Measurements from ENCODE around the gene KRT16.
"Not testable (repeated sequence)": the region's sequence is repeated elsewhere in the genome, so short reads cannot be mapped to it uniquely, and the experiment has no call there.

Gene KRT16

DNA sequence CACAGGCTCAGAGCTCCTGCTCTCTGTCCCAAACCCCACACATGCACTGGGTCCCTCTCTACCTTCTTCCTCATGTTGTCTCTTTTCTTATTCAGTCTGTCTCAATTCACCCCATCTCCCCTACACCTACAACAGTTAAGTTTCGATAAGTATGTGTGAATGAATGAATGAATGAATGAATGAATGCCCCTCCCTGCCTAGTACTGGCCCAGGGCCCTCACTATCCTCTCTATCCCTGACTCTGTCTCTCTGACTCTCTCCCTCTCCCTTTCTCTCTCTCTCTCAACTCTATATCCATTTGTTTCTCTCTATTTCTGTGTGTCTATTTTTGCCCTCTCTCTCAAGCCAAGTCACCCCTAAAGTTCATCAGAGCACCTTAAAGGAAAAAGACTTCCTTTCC, 34.0 kb downstream of the KRT16 start:
- no peak overlapping the region for H2AK5ac ChIP-seq (ENCODE audit: low read length)
- H3K4me1 ChIP-seq (ENCODE audit: control insufficient read depth, low read depth, low read length), result no peaks in the 10 kb centered on the region
- no CpG with 5 or more reads among the region's 1 CpG for WGBS (ENCODE audit: extremely low coverage, insufficient coverage, low lambda C conversion rate)
- no peak overlapping the region for H3K23ac ChIP-seq (ENCODE audit: low read length)
- no peaks in the 10 kb centered on the region for H3K36me3 ChIP-seq (ENCODE audit: control insufficient read depth, insufficient read depth, low read length)
- H2BK15ac ChIP-seq (replicated peaks; ENCODE audit: low read depth), result no peak overlapping the region
- H3K79me1 ChIP-seq (ENCODE audit: low read length), result no peaks in the 10 kb centered on the region
- no peak overlapping the region for H2BK120ac ChIP-seq (ENCODE audit: low read depth, low read length)
- H3K79me2 ChIP-seq (ENCODE audit: control insufficient read depth, insufficient read depth, low read length), result no peaks in the 10 kb centered on the region
- no peaks in the 10 kb centered on the region for H3K27me3 ChIP-seq (ENCODE audit: insufficient read depth, low read length, poor library complexity)
- H3K9ac ChIP-seq (ENCODE audit: low read length), result no peak overlapping the region
- no peak overlapping the region for H3K18ac ChIP-seq (ENCODE audit: low read length)
- H3K56ac ChIP-seq (ENCODE audit: low read length), result no peak overlapping the region
- H2BK5ac ChIP-seq (ENCODE audit: low read length), result no peak overlapping the region
- no peak for DNase-seq
- H3K27ac ChIP-seq (ENCODE audit: low read depth, low read length), result no peak overlapping the region
- no peak overlapping the region for H3K4ac ChIP-seq (ENCODE audit: low read depth, low read length)
- H4K5ac ChIP-seq (ENCODE audit: low read length), result no peak overlapping the region
- no peak overlapping the region for H4K8ac ChIP-seq (ENCODE audit: low read depth, low read length)
- no peak overlapping the region for H3K4me3 ChIP-seq (ENCODE audit: low read length)
- H3K4me2 ChIP-seq (ENCODE audit: low read length), result no peak overlapping the region

DNA sequence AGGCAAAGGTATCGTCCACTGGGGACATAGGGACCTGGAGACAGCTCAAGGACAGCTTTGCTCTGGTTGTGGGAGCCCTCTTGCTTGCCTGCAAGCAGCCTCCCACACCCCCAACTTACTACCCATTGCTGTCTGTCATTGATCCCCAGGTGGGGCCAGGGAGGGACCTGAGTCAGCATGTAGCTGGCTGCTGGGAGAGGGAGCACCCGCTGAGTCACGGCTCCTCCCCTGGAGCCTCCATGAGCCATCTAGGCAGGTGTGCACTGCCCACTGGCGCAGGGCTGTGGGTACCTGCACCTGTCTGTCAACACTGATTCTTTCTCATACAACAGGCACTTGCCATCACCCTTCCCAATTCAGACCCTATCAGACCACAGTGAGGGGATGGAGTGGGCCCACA, 35.8 kb downstream of the KRT16 start:
- not testable (repeated sequence) for H2BK5ac ChIP-seq (ENCODE audit: low read length); H3K56ac ChIP-seq (ENCODE audit: low read length); H3K23ac ChIP-seq (ENCODE audit: low read length); H3K4me2 ChIP-seq (ENCODE audit: low read length); H2BK15ac ChIP-seq (replicated peaks; ENCODE audit: low read depth); H3K4me1 ChIP-seq (ENCODE audit: control insufficient read depth, low read depth, low read length); H3K9ac ChIP-seq (ENCODE audit: low read length); H4K8ac ChIP-seq (ENCODE audit: low read depth, low read length); H3K4ac ChIP-seq (ENCODE audit: low read depth, low read length); H2AK5ac ChIP-seq (ENCODE audit: low read length); H3K4me3 ChIP-seq (ENCODE audit: low read length); H2BK120ac ChIP-seq (ENCODE audit: low read depth, low read length); H3K79me1 ChIP-seq (ENCODE audit: low read length); H3K27ac ChIP-seq (ENCODE audit: low read depth, low read length); H4K5ac ChIP-seq (ENCODE audit: low read length); H3K36me3 ChIP-seq (ENCODE audit: control insufficient read depth, insufficient read depth, low read length); H3K79me2 ChIP-seq (ENCODE audit: control insufficient read depth, insufficient read depth, low read length); DNase-seq; H3K27me3 ChIP-seq (ENCODE audit: insufficient read depth, low read length, poor library complexity); H3K18ac ChIP-seq (ENCODE audit: low read length)
- WGBS (ENCODE audit: extremely low coverage, insufficient coverage, low lambda C conversion rate), result no CpG with 5 or more reads among the region's 4 CpGs

DNA sequence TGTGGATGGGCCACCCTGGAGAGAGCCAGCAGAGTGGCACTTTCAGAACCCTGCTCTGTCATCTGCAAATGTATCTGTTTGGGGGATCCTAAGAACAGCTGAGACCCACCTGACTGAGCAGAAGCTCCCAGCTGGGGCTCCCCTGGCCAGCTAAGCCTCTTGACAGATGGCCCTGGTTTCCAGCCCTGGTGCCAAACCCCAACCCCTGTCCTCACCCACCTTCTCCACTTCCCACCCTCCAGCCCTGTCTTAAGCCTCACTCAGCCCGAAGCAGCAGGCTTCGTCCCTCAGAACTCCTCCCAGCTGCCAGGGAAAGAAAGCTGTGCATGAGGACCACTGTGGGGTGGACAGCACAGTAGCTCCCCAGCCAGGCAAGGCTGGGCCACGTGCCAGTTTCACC, 37.2 kb downstream of the KRT16 start:
- H3K27me3 ChIP-seq (ENCODE audit: insufficient read depth, low read length, poor library complexity), result no peaks in the 10 kb centered on the region

GRCh38 chr17:41571561-41572434, 40.8 kb downstream of the KRT16 start, which contains the start of gene KRT9:
KRT9 (minus strand) TSS chr17:41572059; CDS start chr17:41571992, 67 bp downstream.
- H3K4me3 ChIP-seq (ENCODE audit: low read length), result no peak within 1 kb of the TSS
- no peak within 1 kb of the TSS for H2AK5ac ChIP-seq (ENCODE audit: low read length)
- no peaks in the 10 kb centered on the region for H3K36me3 ChIP-seq (ENCODE audit: control insufficient read depth, insufficient read depth, low read length)
- no peak within 1 kb of the TSS for H3K27ac ChIP-seq (ENCODE audit: low read depth, low read length)
- no peak within 1 kb of the TSS for H3K4ac ChIP-seq (ENCODE audit: low read depth, low read length)
- no peak within 1 kb of the TSS for H3K18ac ChIP-seq (ENCODE audit: low read length)
- H3K79me1 ChIP-seq (ENCODE audit: low read length), result no peaks in the 10 kb centered on the region
- H4K8ac ChIP-seq (ENCODE audit: low read depth, low read length), result no peak within 1 kb of the TSS
- H3K4me1 ChIP-seq (ENCODE audit: control insufficient read depth, low read depth, low read length), result no peaks in the 10 kb centered on the region
- H3K79me2 ChIP-seq (ENCODE audit: control insufficient read depth, insufficient read depth, low read length), result no peaks in the 10 kb centered on the region
- no peak within 1 kb of the TSS for H3K9ac ChIP-seq (ENCODE audit: low read length)
- no peak within 1 kb of the TSS for H3K56ac ChIP-seq (ENCODE audit: low read length)
- no CpG with 5 or more reads among the region's 24 CpGs for WGBS (ENCODE audit: extremely low coverage, insufficient coverage, low lambda C conversion rate)
- H2BK15ac ChIP-seq (replicated peaks; ENCODE audit: low read depth), result no peak within 1 kb of the TSS
- H3K4me2 ChIP-seq (ENCODE audit: low read length), result no peak within 1 kb of the TSS
- H2BK120ac ChIP-seq (ENCODE audit: low read depth, low read length), result no peak within 1 kb of the TSS
- no peak within 1 kb of the TSS for H4K5ac ChIP-seq (ENCODE audit: low read length)
- no peak within 1 kb of the TSS for H3K23ac ChIP-seq (ENCODE audit: low read length)
- no peak for DNase-seq
- no peak within 1 kb of the TSS for H2BK5ac ChIP-seq (ENCODE audit: low read length)
- no peaks in the 10 kb centered on the region for H3K27me3 ChIP-seq (ENCODE audit: insufficient read depth, low read length, poor library complexity)

More for the DNA sequence above, 37.2 kb downstream of the KRT16 start:
- no peak overlapping the region for H2BK120ac ChIP-seq (ENCODE audit: low read depth, low read length)
- H3K4me3 ChIP-seq (ENCODE audit: low read length), result no peak overlapping the region
- no peaks in the 10 kb centered on the region for H3K36me3 ChIP-seq (ENCODE audit: control insufficient read depth, insufficient read depth, low read length)
- H3K27ac ChIP-seq (ENCODE audit: low read depth, low read length), result no peak overlapping the region
- no peaks in the 10 kb centered on the region for H3K79me2 ChIP-seq (ENCODE audit: control insufficient read depth, insufficient read depth, low read length)
- H3K56ac ChIP-seq (ENCODE audit: low read length), result no peak overlapping the region
- no peak overlapping the region for H2BK5ac ChIP-seq (ENCODE audit: low read length)
- no peak overlapping the region for H4K5ac ChIP-seq (ENCODE audit: low read length)
- H3K4me1 ChIP-seq (ENCODE audit: control insufficient read depth, low read depth, low read length), result no peaks in the 10 kb centered on the region
- WGBS (ENCODE audit: extremely low coverage, insufficient coverage, low lambda C conversion rate), result no CpG with 5 or more reads among the region's 3 CpGs
- no peak overlapping the region for H3K18ac ChIP-seq (ENCODE audit: low read length)
- H3K79me1 ChIP-seq (ENCODE audit: low read length), result no peaks in the 10 kb centered on the region
- no peak overlapping the region for H2BK15ac ChIP-seq (replicated peaks; ENCODE audit: low read depth)
- no peak overlapping the region for H3K9ac ChIP-seq (ENCODE audit: low read length)
- H3K4ac ChIP-seq (ENCODE audit: low read depth, low read length), result no peak overlapping the region
- no peak overlapping the region for H3K23ac ChIP-seq (ENCODE audit: low read length)
- no peak for DNase-seq
- no peak overlapping the region for H3K4me2 ChIP-seq (ENCODE audit: low read length)
- H2AK5ac ChIP-seq (ENCODE audit: low read length), result no peak overlapping the region
- no peak overlapping the region for H4K8ac ChIP-seq (ENCODE audit: low read depth, low read length)

GRCh38 chr17:41567317-41567716, 45.2 kb downstream of the KRT16 start:
- Histone ChIP-seq H3K56ac (ENCODE audit: low read length) (no peak overlapping the region), H3K23ac (ENCODE audit: low read length) (no peak overlapping the region), H3K4me3 (ENCODE audit: low read length) (no peak overlapping the region)

GRCh38 chr17:41565338-41565737, 47.2 kb downstream of the KRT16 start:
- Histone ChIP-seq H3K27me3 (ENCODE audit: insufficient read depth, low read length, poor library complexity) (no peaks in the 10 kb centered on the region), H3K79me1 (ENCODE audit: low read length) (no peaks in the 10 kb centered on the region), H4K5ac (ENCODE audit: low read length) (no peak overlapping the region), H4K8ac (ENCODE audit: low read depth, low read length) (no peak overlapping the region), H2AK5ac (ENCODE audit: low read length) (no peak overlapping the region), H2BK15ac (replicated peaks; ENCODE audit: low read depth) (no peak overlapping the region), H3K4me1 (ENCODE audit: control insufficient read depth, low read depth, low read length) (peaks cover 4% of the 10 kb centered on the region), H3K36me3 (ENCODE audit: control insufficient read depth, insufficient read depth, low read length) (no peaks in the 10 kb centered on the region), H3K79me2 (ENCODE audit: control insufficient read depth, insufficient read depth, low read length) (no peaks in the 10 kb centered on the region), H3K9ac (ENCODE audit: low read length) (no peak overlapping the region), H2BK5ac (ENCODE audit: low read length) (no peak overlapping the region), H2BK120ac (ENCODE audit: low read depth, low read length) (no peak overlapping the region), H3K56ac (ENCODE audit: low read length) (no peak overlapping the region), H3K4ac (ENCODE audit: low read depth, low read length) (no peak overlapping the region), H3K4me2 (ENCODE audit: low read length) (no peak overlapping the region), H3K23ac (ENCODE audit: low read length) (no peak overlapping the region), H3K18ac (ENCODE audit: low read length) (no peak overlapping the region), H3K27ac (ENCODE audit: low read depth, low read length) (no peak overlapping the region), H3K4me3 (ENCODE audit: low read length) (no peak overlapping the region)
- no peak for DNase-seq

More at GRCh38 chr17:41567317-41567716, 45.2 kb downstream of the KRT16 start:
- no peak for DNase-seq
- Histone ChIP-seq H4K5ac (ENCODE audit: low read length) (no peak overlapping the region), H3K36me3 (ENCODE audit: control insufficient read depth, insufficient read depth, low read length) (no peaks in the 10 kb centered on the region), H3K79me2 (ENCODE audit: control insufficient read depth, insufficient read depth, low read length) (no peaks in the 10 kb centered on the region), H2BK120ac (ENCODE audit: low read depth, low read length) (no peak overlapping the region), H3K27ac (ENCODE audit: low read depth, low read length) (no peak overlapping the region), H2AK5ac (ENCODE audit: low read length) (no peak overlapping the region), H3K9ac (ENCODE audit: low read length) (no peak overlapping the region), H3K18ac (ENCODE audit: low read length) (no peak overlapping the region), H2BK5ac (ENCODE audit: low read length) (no peak overlapping the region), H3K27me3 (ENCODE audit: insufficient read depth, low read length, poor library complexity) (no peaks in the 10 kb centered on the region), H3K4me2 (ENCODE audit: low read length) (no peak overlapping the region), H3K79me1 (ENCODE audit: low read length) (no peaks in the 10 kb centered on the region), H4K8ac (ENCODE audit: low read depth, low read length) (no peak overlapping the region), H3K4me1 (ENCODE audit: control insufficient read depth, low read depth, low read length) (peaks cover 4% of the 10 kb centered on the region), H2BK15ac (replicated peaks; ENCODE audit: low read depth) (no peak overlapping the region), H3K4ac (ENCODE audit: low read depth, low read length) (no peak overlapping the region)
- WGBS (ENCODE audit: extremely low coverage, insufficient coverage, low lambda C conversion rate), result no CpG with 5 or more reads among the region's 6 CpGs
